Uterus (tissue), 4 donors: ENCODE measurements around the gene BTNL3. TPM values are rescaled to one million over a fixed set of nuclear protein-coding genes. Genes with fewer than 3 reads are reported as not detected.

Source experiments
- DNase-seq, 2 donors: peaks; one replicate each; pipeline ENCODE4 v3.0.0-alpha.2; 2019 to 2020
- H3K27ac ChIP-seq, 2 donors: fragments of 200-600 bp; sonication (generic); 1 replicate in 1 of 2; 2 replicates in 1 of 2; pipeline ENCODE4 v1.5.1; 2016 to 2018
- H3K27me3 ChIP-seq, 2 donors: fragments of 200-600 bp; sonication (generic); one replicate each; pipeline ENCODE4 v1.5.1; 2018 to 2019; ENCODE audit warnings: control low read depth in 1 of 2
- H3K36me3 ChIP-seq, 2 donors: fragments of 200-600 bp; sonication (generic); one replicate each; pipeline ENCODE4 v1.5.1; 2019; ENCODE audit warnings: control low read depth in 1 of 2
- H3K4me1 ChIP-seq, 2 donors: fragments of 200-600 bp; sonication (generic); one replicate each; pipeline ENCODE4 v1.5.1; 2018 to 2019; ENCODE audit warnings: control low read depth in 1 of 2
- H3K4me3 ChIP-seq, 2 donors: fragments of 200-600 bp; sonication (generic); 1 replicate in 1 of 2; 2 replicates in 1 of 2; pipeline ENCODE4 v1.5.1; 2018 to 2019; ENCODE audit warnings: mild to moderate bottlenecking in 1 of 2
- H3K9me3 ChIP-seq, 2 donors: fragments of 200-600 bp; sonication (generic); one replicate each; pipeline ENCODE4 v1.5.1; 2019; ENCODE audit warnings: control low read depth in 1 of 2
- POLR2A ChIP-seq, 2 donors: fragments of 450-650 bp; IDR thresholded peaks; one replicate each; pipeline ENCODE4 v1.6.1; 2016; ENCODE audit warnings: antibody characterized with exemption in 2 of 2, mild to moderate bottlenecking in 1 of 2, moderate library complexity in 1 of 2
- intact Hi-C: fragments of 100-400 bp; cut with DNase I; formaldehyde crosslinking; loops from one replicate; pipeline ENCODE4 v1.15.1; 2023; ENCODE audit warnings: low total_unique reads
- total RNA-seq, 4 donors: library from RNA; depleted of rRNA in 3 of 4; stranded (reverse); fragments of >200 nt in 3 of 4; gene quantifications; one replicate each; pipeline versions ENCODE4 v1.1.0 to v1.2.4, GENCODE V29; 2014 to 2023
- TF ChIP-seq, protein P1 (sequence below), 4 experiments: fragments of 200-600 bp in 2 of 4; fragments of 450-650 bp in 2 of 4; sonication (generic) in 2 of 4; IDR thresholded peaks; one replicate each; pipeline ENCODE4 v1.5.1; 2016 to 2019; ENCODE audit warnings: antibody characterized with exemption in 4 of 4, mild to moderate bottlenecking in 2 of 4, moderate library complexity in 1 of 4
- donor health status: DM: yes; HTN: yes; CAD: no.

BTNL3 gene, protein sequence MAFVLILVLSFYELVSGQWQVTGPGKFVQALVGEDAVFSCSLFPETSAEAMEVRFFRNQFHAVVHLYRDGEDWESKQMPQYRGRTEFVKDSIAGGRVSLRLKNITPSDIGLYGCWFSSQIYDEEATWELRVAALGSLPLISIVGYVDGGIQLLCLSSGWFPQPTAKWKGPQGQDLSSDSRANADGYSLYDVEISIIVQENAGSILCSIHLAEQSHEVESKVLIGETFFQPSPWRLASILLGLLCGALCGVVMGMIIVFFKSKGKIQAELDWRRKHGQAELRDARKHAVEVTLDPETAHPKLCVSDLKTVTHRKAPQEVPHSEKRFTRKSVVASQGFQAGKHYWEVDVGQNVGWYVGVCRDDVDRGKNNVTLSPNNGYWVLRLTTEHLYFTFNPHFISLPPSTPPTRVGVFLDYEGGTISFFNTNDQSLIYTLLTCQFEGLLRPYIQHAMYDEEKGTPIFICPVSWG
- total RNA-seq = not detected

DNA sequence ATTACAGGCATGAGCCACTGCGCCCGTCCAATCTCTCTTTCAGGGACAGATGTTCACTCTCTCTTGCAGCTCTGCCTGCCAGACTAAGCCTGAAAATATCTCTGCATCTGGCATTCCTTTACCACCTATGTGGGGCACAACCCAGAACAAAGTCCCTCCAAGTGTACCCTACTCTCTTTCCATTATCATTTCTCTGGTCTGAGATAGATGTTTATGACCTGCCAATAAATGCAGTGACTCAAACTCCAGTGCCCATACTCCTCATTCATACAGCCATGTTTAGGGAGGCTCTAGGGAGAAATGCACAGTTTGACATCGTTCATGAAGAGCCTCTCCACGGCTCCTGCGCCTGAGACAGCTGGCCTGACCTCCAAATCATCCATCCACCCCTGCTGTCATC is at the start of gene BTNL3:
Gene BTNL3, plus strand, starts transcription at position 255 of the 400 bp plus-strand sequence. CDS start 183 bp downstream, outside the sequence.
- intact Hi-C loops = no loop called here
- Histone ChIP-seq H3K27ac (no peak within 1 kb of the TSS), H3K9me3 (no peaks in the 10 kb centered on the region), H3K27me3 (no peaks in the 10 kb centered on the region), H3K4me1 (no peaks in the 10 kb centered on the region), H3K4me3 (no peak within 1 kb of the TSS), H3K36me3 (no peaks in the 10 kb centered on the region)
- DNase-seq = no peak
- TF ChIP-seq, protein P1, sequence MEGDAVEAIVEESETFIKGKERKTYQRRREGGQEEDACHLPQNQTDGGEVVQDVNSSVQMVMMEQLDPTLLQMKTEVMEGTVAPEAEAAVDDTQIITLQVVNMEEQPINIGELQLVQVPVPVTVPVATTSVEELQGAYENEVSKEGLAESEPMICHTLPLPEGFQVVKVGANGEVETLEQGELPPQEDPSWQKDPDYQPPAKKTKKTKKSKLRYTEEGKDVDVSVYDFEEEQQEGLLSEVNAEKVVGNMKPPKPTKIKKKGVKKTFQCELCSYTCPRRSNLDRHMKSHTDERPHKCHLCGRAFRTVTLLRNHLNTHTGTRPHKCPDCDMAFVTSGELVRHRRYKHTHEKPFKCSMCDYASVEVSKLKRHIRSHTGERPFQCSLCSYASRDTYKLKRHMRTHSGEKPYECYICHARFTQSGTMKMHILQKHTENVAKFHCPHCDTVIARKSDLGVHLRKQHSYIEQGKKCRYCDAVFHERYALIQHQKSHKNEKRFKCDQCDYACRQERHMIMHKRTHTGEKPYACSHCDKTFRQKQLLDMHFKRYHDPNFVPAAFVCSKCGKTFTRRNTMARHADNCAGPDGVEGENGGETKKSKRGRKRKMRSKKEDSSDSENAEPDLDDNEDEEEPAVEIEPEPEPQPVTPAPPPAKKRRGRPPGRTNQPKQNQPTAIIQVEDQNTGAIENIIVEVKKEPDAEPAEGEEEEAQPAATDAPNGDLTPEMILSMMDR (IDR thresholded peaks at IDR 0.05) = no peak
- TF ChIP-seq POLR2A (IDR thresholded peaks at IDR 0.05) = no peak

DNA sequence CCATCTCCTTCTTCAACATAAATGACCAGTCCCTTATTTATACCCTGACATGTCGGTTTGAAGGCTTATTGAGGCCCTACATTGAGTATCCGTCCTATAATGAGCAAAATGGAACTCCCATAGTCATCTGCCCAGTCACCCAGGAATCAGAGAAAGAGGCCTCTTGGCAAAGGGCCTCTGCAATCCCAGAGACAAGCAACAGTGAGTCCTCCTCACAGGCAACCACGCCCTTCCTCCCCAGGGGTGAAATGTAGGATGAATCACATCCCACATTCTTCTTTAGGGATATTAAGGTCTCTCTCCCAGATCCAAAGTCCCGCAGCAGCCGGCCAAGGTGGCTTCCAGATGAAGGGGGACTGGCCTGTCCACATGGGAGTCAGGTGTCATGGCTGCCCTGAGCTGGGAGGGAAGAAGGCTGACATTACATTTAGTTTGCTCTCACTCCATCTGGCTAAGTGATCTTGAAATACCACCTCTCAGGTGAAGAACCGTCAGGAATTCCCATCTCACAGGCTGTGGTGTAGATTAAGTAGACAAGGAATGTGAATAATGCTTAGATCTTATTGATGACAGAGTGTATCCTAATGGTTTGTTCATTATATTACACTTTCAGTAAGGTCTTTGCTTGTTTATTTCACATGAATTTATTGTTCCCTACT is 38.2 kb upstream of the BTNL3 start:
- TF ChIP-seq, protein P1 (IDR thresholded peaks at IDR 0.05) = no peak
- no peak for TF ChIP-seq POLR2A (IDR thresholded peaks at IDR 0.05)
- Histone ChIP-seq H3K4me1 (no peaks in the 10 kb centered on the region), H3K4me3 (no peak overlapping the region), H3K36me3 (no peaks in the 10 kb centered on the region), H3K27me3 (no peaks in the 10 kb centered on the region), H3K27ac (no peak overlapping the region), H3K9me3 (no peaks in the 10 kb centered on the region)
- intact Hi-C loops = no loop called here
- no peak for DNase-seq

DNA sequence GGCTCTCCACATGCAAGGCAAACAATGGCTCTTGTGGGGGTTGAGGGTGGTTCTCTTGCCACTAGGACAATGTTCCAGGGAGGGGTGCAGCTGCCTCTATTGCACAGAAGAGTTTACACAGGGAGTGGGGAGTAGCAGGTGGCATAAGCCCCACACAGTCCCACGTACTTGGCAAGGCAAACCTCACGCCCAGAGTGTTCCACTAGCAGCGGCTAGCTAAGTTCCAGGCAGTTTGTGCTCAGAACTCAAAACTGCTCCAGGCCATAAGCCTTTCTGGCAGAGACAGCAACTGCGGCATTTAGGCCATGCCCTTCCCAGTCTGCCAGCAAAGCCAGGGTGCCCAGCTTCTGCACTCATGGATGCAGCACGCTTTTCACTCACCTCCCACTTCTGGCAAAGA is 29.0 kb upstream of the BTNL3 start:
- no peak for DNase-seq
- Histone ChIP-seq H3K27me3 (no peaks in the 10 kb centered on the region), H3K27ac (no peak overlapping the region), H3K9me3 (no peaks in the 10 kb centered on the region), H3K36me3 (no peaks in the 10 kb centered on the region), H3K4me1 (no peaks in the 10 kb centered on the region), H3K4me3 (no peak overlapping the region)
- TF ChIP-seq, protein P1 (IDR thresholded peaks at IDR 0.05) = no peak
- intact Hi-C loops = no loop called here

DNA sequence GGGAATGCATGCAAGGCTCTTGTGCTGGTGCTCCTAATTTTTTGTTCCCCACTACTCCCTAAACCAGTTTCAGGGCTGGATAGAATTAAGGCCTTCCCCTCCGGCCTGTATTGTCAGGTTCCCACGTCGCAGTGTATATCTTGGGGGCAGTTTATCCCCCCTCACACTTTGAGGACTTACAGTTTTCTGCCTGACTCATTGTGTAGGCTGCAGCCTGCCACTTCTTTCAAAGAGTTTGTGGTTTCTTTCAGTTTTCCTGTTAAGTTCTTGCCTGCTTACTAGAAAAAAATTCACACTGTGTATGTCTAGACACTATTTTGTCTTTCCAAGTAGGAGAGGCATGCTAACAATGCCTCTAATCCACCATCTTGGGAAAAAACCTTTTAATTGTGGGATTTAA is 28.4 kb upstream of the BTNL3 start:
- Histone ChIP-seq H3K27me3 (no peaks in the 10 kb centered on the region), H3K36me3 (no peaks in the 10 kb centered on the region), H3K4me1 (no peaks in the 10 kb centered on the region), H3K9me3 (no peaks in the 10 kb centered on the region), H3K4me3 (no peak overlapping the region), H3K27ac (no peak overlapping the region)
- intact Hi-C loops = no loop called here
- no peak for DNase-seq
- no peak for TF ChIP-seq POLR2A (IDR thresholded peaks at IDR 0.05)
- TF ChIP-seq, protein P1 (IDR thresholded peaks at IDR 0.05) = no peak

DNA sequence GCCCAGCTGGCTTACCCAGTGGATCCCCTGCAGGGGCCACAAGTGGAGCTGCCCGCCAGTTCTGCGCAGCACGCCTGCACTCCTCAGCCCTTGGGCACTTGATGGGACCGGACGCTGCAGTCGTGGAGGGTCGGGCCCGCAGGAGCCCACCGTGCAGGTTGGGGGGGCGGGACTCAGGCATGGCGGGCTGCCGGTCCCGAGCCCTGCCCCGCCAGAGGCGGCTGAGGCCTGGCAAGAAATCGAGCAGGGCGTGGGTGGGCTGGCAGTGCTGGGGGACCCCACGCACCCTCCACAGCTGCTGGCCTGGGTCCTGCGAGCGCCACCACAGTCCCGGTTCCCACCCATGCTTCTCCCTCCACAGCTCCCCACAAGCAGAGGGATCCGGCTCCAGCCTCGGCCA is 19.2 kb upstream of the BTNL3 start:
- H3K4me1 ChIP-seq = no peaks in the 10 kb centered on the region
- no peaks in the 10 kb centered on the region for H3K27me3 ChIP-seq
- no peak for DNase-seq
- TF ChIP-seq, protein P1 (IDR thresholded peaks at IDR 0.05) = no peak
- no peak for TF ChIP-seq POLR2A (IDR thresholded peaks at IDR 0.05)
- no peak overlapping the region for H3K4me3 ChIP-seq
- H3K27ac ChIP-seq = no peak overlapping the region
- H3K36me3 ChIP-seq = no peaks in the 10 kb centered on the region
- intact Hi-C loops = no loop called here
- H3K9me3 ChIP-seq = no peaks in the 10 kb centered on the region
